ENCODE results near the gene TNS1. TPM values are rescaled to one million over a fixed set of nuclear protein-coding genes. Genes with fewer than 3 reads are reported as not detected.

TNS1 gene
- total RNA-seq, 4 donors from 2014 or later, result 57.7 to 120 (median 95.7) TPM

DNA sequence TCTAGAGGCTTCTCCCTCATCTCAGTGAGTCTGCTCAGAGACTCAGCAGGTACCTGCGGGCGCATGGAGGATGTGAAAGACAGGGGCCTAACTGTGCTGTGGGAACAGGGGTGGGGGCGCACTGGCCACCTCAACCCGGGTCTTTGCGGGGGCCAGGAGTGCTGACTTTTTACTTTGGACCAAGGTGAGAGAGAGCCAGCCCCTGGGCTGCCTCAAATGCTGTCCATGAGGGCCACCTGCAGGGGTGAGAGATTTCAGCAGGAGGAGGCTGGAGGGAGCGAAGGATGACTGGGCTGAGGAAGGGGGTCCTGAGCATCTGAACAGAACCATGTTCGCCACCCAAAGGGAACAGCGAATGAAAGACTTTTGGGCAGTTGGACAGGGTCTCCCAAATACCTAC is 129.4 kb downstream of the TNS1 start:
- WGBS, 2 donors, result 90 to 93% methylated on average over 8 of the region's 8 CpGs
- no peak for TF ChIP-seq POLR2A (IDR thresholded peaks at IDR 0.05)
- TF ChIP-seq, protein P1, sequence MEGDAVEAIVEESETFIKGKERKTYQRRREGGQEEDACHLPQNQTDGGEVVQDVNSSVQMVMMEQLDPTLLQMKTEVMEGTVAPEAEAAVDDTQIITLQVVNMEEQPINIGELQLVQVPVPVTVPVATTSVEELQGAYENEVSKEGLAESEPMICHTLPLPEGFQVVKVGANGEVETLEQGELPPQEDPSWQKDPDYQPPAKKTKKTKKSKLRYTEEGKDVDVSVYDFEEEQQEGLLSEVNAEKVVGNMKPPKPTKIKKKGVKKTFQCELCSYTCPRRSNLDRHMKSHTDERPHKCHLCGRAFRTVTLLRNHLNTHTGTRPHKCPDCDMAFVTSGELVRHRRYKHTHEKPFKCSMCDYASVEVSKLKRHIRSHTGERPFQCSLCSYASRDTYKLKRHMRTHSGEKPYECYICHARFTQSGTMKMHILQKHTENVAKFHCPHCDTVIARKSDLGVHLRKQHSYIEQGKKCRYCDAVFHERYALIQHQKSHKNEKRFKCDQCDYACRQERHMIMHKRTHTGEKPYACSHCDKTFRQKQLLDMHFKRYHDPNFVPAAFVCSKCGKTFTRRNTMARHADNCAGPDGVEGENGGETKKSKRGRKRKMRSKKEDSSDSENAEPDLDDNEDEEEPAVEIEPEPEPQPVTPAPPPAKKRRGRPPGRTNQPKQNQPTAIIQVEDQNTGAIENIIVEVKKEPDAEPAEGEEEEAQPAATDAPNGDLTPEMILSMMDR (IDR thresholded peaks at IDR 0.05), result no peak
- intact Hi-C loops (cut with DNase I; ENCODE audit: low total_unique reads), result no loop called here

DNA sequence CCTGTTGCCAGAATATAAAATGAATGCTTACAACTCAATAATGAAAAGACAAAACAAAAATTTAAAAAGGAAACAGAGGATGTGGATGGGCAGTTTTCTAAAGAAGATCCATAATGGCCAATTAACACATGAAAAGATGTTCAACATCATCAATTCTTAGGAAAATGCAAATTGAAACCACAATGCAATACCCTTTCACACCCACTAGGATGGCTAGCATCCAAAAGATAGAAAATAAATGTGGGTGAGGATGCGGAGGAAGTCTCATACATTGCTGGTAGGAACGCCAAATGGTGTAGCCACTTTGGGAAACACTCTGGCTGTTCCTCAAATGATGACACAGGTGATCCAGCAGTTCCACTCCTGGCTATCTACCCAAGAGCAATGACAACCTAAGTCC is 130.5 kb downstream of the TNS1 start:
- DNase-seq (ENCODE audit: low spot score in 2 of 2), result no peak
- WGBS, 2 donors, result 62 to 72% methylated on average over 2 of the region's 2 CpGs
- intact Hi-C loops (cut with DNase I; ENCODE audit: low total_unique reads), result no loop called here
- TF ChIP-seq, protein P1 (IDR thresholded peaks at IDR 0.05), result no peak
- TF ChIP-seq POLR2A (IDR thresholded peaks at IDR 0.05), result no peak
- no peak overlapping the region for H3K4me3 ChIP-seq (ENCODE audit: low read depth, poor library complexity, severe bottlenecking)

More for the DNA sequence above, 129.4 kb downstream of the TNS1 start:
- no peak for DNase-seq (ENCODE audit: low spot score in 2 of 2)
- no peak overlapping the region for H3K4me3 ChIP-seq (ENCODE audit: low read depth, poor library complexity, severe bottlenecking)

DNA sequence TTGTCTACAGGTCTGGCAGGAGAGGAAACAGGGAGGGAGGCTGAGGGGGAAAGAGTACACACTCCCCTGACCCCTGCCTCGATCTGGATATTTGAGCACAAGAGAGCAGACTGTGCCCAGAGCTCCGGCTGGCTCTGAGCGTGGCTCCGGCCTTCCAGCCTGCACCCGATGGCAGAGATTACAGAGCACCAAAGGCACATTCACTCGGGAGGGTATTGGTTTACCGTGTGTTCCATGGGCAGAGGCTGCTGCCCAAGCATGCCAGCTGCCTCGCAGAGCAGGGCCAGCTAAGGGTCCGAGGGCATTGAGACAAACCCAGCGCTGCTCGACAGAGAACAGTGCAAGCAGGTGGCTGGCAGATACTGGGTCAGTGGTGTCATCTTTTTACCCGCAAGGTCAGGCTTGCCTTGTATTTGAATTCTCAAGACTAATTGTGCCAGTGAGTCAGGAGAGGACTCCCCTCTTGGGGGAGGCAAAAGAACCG is 132.2 kb downstream of the TNS1 start:
- no peak for TF ChIP-seq POLR2A (IDR thresholded peaks at IDR 0.05)
- TF ChIP-seq, protein P1 (IDR thresholded peaks at IDR 0.05), result no peak
- intact Hi-C loops (cut with DNase I; ENCODE audit: low total_unique reads), result no loop called here
- no peak overlapping the region for H3K4me3 ChIP-seq (ENCODE audit: low read depth, poor library complexity, severe bottlenecking)
- no peak for DNase-seq (ENCODE audit: low spot score in 2 of 2)
- 81 to 82% methylated on average over 13 of the region's 13 CpGs for WGBS, 2 donors

DNA sequence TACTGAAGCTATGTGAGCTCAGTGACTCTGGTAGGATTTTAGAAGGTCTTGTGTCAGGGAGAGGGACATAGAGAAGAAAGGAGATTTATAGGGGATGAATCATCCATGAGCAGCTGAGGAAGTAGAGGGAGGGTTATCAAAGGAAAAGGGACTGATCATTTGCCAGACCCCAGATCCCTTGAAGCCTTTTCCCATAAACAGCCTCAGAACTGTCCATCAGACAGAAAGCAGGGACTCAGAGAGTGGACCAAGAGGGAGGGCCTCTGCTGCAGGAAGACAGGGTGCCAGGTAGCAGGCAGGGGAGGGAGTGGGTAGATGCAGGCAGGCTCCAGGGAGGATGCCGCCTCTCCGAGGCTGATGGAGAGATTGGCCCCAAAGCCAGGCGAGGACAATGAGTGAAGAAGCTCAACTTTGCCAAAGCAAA is 133.9 kb downstream of the TNS1 start:
- no peak for TF ChIP-seq POLR2A (IDR thresholded peaks at IDR 0.05)
- TF ChIP-seq, protein P1 (IDR thresholded peaks at IDR 0.05), result no peak
- DNase-seq (ENCODE audit: low spot score in 2 of 2), result peak in 1 of 2 donors; percentile 83
- intact Hi-C loops (cut with DNase I; ENCODE audit: low total_unique reads), result no loop called here
- 60% methylated on average over 3 of the region's 3 CpGs for WGBS, 2 donors
- no peak overlapping the region for H3K4me3 ChIP-seq (ENCODE audit: low read depth, poor library complexity, severe bottlenecking)

DNA sequence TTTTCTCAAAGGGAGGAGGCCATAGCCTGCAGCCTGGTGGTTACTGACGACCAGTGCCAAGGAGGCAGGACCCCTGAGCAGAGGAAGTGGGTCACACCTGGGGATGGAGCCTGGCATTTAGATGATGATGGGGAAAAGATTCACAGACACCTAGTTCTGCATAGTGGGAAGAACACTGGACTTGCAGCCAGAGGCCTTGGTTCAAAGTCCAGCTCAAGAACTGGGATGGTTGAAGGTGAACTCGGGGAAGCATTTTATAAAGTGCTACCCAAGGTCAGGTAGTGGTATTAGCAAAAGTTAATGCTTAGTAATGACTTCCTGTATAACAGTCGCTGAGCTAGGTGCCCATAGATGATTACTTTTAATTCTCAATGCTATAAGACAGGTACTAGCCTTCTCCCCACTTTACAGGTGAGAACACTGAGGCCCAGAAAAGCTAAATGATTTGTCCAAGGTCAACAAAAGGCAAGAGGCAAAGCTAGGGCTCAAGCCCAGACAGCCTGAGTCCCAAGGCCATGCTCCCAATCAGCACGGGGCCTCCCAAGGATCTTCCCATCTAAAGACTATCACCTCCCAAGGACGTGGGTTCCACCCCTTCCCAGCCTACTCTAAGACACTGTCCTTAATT is 134.4 kb downstream of the TNS1 start:
- no peak for TF ChIP-seq POLR2A (IDR thresholded peaks at IDR 0.05)
- TF ChIP-seq, protein P1 (IDR thresholded peaks at IDR 0.05), result no peak
- intact Hi-C loops (cut with DNase I; ENCODE audit: low total_unique reads), result no loop called here
- no peak for DNase-seq (ENCODE audit: low spot score in 2 of 2)
- no peak overlapping the region for H3K4me3 ChIP-seq (ENCODE audit: low read depth, poor library complexity, severe bottlenecking)
- 78 to 82% methylated on average over 5 of the region's 5 CpGs for WGBS, 2 donors

DNA sequence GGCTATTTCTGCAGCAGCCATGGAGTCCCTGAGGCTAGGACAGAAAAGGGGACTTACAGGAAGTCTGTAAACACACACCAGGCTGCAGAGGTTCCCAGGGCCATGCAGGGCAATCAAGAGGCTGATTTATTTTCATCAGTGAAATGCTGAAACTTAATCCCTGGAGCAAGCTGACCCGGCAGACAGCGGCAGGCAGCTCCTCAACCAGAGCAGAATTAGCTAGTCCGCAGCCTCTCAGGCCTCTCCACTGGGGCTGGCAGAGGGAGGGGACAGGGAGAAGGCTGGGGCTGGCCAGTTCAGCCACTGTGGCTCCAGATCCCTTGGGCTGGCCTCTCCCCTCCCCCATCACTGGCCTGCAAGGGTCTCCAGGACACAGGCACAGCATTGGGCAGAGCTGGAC is 136.3 kb downstream of the TNS1 start:
- TF ChIP-seq, protein P1 (IDR thresholded peaks at IDR 0.05), result no peak
- no peak for TF ChIP-seq POLR2A (IDR thresholded peaks at IDR 0.05)
- intact Hi-C loops (cut with DNase I; ENCODE audit: low total_unique reads), result no loop called here
- WGBS, 2 donors, result 83 to 87% methylated on average over 3 of the region's 3 CpGs

More for the DNA sequence above, 136.3 kb downstream of the TNS1 start:
- no peak for DNase-seq (ENCODE audit: low spot score in 2 of 2)
- no peak overlapping the region for H3K4me3 ChIP-seq (ENCODE audit: low read depth, poor library complexity, severe bottlenecking)

All from lower leg skin (tissue), 4 donors.